Measurements from ENCODE around the gene RFT1.

DNA sequence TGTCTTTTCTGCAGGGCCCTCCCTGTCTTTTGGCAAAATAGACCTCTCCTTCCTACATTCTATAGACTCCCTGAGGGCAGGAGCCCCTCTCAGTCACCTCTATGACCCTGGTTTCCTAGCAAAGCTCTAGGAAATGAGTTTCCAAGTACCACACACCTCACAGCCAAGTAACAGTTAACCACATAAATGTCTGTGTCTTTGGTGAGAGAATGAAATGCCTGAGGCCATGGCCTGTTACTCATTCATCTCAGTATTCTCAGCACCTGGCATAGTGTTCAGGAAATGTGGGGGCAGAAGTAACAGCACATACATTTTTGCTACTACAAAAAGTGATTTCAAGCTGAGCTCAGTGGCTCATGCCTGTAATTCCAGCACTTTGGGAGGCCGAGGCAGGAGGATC, 21.0 kb downstream of the RFT1 start:
- TF ChIP-seq ZNF558 (tag by site-specific recombination; IDR thresholded peaks at IDR 0.05) (no peak), ZNF311 (tag by site-specific recombination; IDR thresholded peaks at IDR 0.05; ENCODE audit: borderline replicate concordance) (no peak), ZNF335 (tag by site-specific recombination; conservative IDR thresholded peaks at IDR 0.05) (no peak), ZNF670 (tag by site-specific recombination; IDR thresholded peaks at IDR 0.05; ENCODE audit: low read depth) (no peak), ZNF184 (tag by site-specific recombination; IDR thresholded peaks at IDR 0.05) (no peak), ZNF121 (tag by site-specific recombination; IDR thresholded peaks at IDR 0.05) (no peak), ZSCAN30 (tag by site-specific recombination; IDR thresholded peaks at IDR 0.05) (no peak), ZNF2 (tag by site-specific recombination; IDR thresholded peaks at IDR 0.05) (no peak)
- TF ChIP-seq, protein P1, sequence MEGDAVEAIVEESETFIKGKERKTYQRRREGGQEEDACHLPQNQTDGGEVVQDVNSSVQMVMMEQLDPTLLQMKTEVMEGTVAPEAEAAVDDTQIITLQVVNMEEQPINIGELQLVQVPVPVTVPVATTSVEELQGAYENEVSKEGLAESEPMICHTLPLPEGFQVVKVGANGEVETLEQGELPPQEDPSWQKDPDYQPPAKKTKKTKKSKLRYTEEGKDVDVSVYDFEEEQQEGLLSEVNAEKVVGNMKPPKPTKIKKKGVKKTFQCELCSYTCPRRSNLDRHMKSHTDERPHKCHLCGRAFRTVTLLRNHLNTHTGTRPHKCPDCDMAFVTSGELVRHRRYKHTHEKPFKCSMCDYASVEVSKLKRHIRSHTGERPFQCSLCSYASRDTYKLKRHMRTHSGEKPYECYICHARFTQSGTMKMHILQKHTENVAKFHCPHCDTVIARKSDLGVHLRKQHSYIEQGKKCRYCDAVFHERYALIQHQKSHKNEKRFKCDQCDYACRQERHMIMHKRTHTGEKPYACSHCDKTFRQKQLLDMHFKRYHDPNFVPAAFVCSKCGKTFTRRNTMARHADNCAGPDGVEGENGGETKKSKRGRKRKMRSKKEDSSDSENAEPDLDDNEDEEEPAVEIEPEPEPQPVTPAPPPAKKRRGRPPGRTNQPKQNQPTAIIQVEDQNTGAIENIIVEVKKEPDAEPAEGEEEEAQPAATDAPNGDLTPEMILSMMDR (tag by site-specific recombination; IDR thresholded peaks at IDR 0.05), result no peak
- TF ChIP-seq, protein P2, sequence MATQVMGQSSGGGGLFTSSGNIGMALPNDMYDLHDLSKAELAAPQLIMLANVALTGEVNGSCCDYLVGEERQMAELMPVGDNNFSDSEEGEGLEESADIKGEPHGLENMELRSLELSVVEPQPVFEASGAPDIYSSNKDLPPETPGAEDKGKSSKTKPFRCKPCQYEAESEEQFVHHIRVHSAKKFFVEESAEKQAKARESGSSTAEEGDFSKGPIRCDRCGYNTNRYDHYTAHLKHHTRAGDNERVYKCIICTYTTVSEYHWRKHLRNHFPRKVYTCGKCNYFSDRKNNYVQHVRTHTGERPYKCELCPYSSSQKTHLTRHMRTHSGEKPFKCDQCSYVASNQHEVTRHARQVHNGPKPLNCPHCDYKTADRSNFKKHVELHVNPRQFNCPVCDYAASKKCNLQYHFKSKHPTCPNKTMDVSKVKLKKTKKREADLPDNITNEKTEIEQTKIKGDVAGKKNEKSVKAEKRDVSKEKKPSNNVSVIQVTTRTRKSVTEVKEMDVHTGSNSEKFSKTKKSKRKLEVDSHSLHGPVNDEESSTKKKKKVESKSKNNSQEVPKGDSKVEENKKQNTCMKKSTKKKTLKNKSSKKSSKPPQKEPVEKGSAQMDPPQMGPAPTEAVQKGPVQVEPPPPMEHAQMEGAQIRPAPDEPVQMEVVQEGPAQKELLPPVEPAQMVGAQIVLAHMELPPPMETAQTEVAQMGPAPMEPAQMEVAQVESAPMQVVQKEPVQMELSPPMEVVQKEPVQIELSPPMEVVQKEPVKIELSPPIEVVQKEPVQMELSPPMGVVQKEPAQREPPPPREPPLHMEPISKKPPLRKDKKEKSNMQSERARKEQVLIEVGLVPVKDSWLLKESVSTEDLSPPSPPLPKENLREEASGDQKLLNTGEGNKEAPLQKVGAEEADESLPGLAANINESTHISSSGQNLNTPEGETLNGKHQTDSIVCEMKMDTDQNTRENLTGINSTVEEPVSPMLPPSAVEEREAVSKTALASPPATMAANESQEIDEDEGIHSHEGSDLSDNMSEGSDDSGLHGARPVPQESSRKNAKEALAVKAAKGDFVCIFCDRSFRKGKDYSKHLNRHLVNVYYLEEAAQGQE (tag by site-specific recombination; IDR thresholded peaks at IDR 0.05), result no peak
- TF ChIP-seq, protein P3, sequence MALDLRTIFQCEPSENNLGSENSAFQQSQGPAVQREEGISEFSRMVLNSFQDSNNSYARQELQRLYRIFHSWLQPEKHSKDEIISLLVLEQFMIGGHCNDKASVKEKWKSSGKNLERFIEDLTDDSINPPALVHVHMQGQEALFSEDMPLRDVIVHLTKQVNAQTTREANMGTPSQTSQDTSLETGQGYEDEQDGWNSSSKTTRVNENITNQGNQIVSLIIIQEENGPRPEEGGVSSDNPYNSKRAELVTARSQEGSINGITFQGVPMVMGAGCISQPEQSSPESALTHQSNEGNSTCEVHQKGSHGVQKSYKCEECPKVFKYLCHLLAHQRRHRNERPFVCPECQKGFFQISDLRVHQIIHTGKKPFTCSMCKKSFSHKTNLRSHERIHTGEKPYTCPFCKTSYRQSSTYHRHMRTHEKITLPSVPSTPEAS (tag by site-specific recombination; IDR thresholded peaks at IDR 0.05), result no peak
